Esophagus squamous epithelium (tissue), 5 donors: ENCODE results near the gene BMP2K. TPM values are rescaled to one million over a fixed set of nuclear protein-coding genes. Genes with fewer than 3 reads are reported as not detected.
A peak's percentile ranks its signal among the peaks of the same experiment; 100 is the strongest.

ENCODE experiments used
- DNase-seq: peaks from one replicate; lab custom pipeline; 2025; lab: John Stamatoyannopoulos, UW
- H3K27ac ChIP-seq, 4 donors: fragments of 200-600 bp; sonication (generic); one replicate each; pipeline ENCODE4 v1.5.1; 2016 to 2019; ENCODE audit warnings: mild to moderate bottlenecking in 1 of 4
- H3K27me3 ChIP-seq, 4 donors: fragments of 200-600 bp; sonication (generic); 1 replicate in 3 of 4; 2 replicates in 1 of 4; pipeline versions ENCODE4 v1.5.1 to v1.6.0; 2017 to 2021; ENCODE audit warnings: antibody characterized with exemption in 1 of 4
- H3K36me3 ChIP-seq, 3 donors: fragments of 200-600 bp; sonication (generic); one replicate each; pipeline ENCODE4 v1.5.1; 2016 to 2019
- H3K4me1 ChIP-seq, 3 donors: fragments of 200-600 bp; sonication (generic); one replicate each; pipeline ENCODE4 v1.5.1; 2017 to 2019
- H3K4me3 ChIP-seq, 4 donors: fragments of 200-600 bp; sonication (generic); 1 replicate in 3 of 4; 2 replicates in 1 of 4; pipeline ENCODE4 v1.5.1; 2016 to 2019; ENCODE audit warnings: mild to moderate bottlenecking in 2 of 4, moderate library complexity in 1 of 4
- H3K9me3 ChIP-seq, 3 donors: fragments of 200-600 bp; sonication (generic); one replicate each; pipeline ENCODE4 v1.5.1; 2016 to 2019
- POLR2A ChIP-seq, 4 donors: fragments of 450-650 bp; IDR thresholded peaks; one replicate each; pipeline ENCODE4 v1.6.1; 2017; ENCODE audit warnings: antibody characterized with exemption in 4 of 4, mild to moderate bottlenecking in 4 of 4, moderate library complexity in 3 of 4
- WGBS, 2 donors: methylation state at CpG; one replicate each; pipeline ENCODE4 v1.1.5; 2018; 5-methylcytosine and 5-hydroxymethylcytosine counted together
- intact Hi-C: fragments of 100-400 bp; cut with DNase I; formaldehyde crosslinking; loops from one replicate; pipeline ENCODE4 v1.15.0; 2022
- total RNA-seq, 4 donors: library from RNA; depleted of rRNA; stranded (reverse); fragments of >200 nt; gene quantifications; one replicate each; pipeline ENCODE4 v1.1.0, GENCODE V29; 2016
- TF ChIP-seq, protein P1 (sequence below), 6 experiments: fragments of 450-650 bp in 4 of 6; fragments of 200-600 bp in 2 of 6; sonication (generic) in 2 of 6; IDR thresholded peaks; one replicate each; pipeline ENCODE4 v1.5.1; 2016 to 2019; ENCODE audit warnings: antibody characterized with exemption in 6 of 6, mild to moderate bottlenecking in 4 of 6, moderate library complexity in 4 of 6
- donor health status: DM: yes; HTN: yes; CAD: no.

Gene BMP2K
- total RNA-seq, 4 donors from 2014 or later, result 27.4 to 47.3 (median 33.7) TPM

DNA sequence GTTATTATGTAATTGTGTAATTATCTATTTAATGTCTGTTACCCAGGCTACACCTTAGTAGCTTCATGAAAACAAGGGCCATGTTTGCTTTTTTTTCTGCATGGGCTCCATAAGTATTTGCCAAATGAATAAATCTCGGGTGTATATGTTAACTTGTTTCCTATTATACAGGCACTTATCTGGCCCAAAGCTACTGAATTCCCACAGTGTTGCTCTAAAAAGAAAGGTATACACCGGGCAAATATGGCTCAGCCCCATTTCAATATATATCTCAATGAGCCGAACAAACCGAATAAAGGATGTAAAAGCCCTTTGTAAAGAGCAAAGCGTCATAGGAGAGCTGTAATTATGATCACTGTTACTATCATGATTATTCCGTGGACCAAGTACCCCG is 162.3 kb downstream of the BMP2K start:
- peaks cover 6 to 41% (median 6%) of the 10 kb centered on the region in 3 donors for H3K4me1 ChIP-seq
- H3K4me3 ChIP-seq, result peak overlapping the region; percentile 81 to 91 (median 88)
- TF ChIP-seq, protein P1, sequence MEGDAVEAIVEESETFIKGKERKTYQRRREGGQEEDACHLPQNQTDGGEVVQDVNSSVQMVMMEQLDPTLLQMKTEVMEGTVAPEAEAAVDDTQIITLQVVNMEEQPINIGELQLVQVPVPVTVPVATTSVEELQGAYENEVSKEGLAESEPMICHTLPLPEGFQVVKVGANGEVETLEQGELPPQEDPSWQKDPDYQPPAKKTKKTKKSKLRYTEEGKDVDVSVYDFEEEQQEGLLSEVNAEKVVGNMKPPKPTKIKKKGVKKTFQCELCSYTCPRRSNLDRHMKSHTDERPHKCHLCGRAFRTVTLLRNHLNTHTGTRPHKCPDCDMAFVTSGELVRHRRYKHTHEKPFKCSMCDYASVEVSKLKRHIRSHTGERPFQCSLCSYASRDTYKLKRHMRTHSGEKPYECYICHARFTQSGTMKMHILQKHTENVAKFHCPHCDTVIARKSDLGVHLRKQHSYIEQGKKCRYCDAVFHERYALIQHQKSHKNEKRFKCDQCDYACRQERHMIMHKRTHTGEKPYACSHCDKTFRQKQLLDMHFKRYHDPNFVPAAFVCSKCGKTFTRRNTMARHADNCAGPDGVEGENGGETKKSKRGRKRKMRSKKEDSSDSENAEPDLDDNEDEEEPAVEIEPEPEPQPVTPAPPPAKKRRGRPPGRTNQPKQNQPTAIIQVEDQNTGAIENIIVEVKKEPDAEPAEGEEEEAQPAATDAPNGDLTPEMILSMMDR (IDR thresholded peaks at IDR 0.05), result no peak
- TF ChIP-seq POLR2A (IDR thresholded peaks at IDR 0.05), result no peak
- no peaks in the 10 kb centered on the region for H3K36me3 ChIP-seq
- 2 to 4% methylated on average over 7 of the region's 7 CpGs for WGBS, 2 donors
- peak overlapping the region in 3 of 4 donors; percentile 78 to 89 (median 85) for H3K27ac ChIP-seq
- intact Hi-C loops, result no loop called here
- no peaks in the 10 kb centered on the region for H3K27me3 ChIP-seq
- no peak for DNase-seq
- H3K9me3 ChIP-seq, result no peaks in the 10 kb centered on the region

DNA sequence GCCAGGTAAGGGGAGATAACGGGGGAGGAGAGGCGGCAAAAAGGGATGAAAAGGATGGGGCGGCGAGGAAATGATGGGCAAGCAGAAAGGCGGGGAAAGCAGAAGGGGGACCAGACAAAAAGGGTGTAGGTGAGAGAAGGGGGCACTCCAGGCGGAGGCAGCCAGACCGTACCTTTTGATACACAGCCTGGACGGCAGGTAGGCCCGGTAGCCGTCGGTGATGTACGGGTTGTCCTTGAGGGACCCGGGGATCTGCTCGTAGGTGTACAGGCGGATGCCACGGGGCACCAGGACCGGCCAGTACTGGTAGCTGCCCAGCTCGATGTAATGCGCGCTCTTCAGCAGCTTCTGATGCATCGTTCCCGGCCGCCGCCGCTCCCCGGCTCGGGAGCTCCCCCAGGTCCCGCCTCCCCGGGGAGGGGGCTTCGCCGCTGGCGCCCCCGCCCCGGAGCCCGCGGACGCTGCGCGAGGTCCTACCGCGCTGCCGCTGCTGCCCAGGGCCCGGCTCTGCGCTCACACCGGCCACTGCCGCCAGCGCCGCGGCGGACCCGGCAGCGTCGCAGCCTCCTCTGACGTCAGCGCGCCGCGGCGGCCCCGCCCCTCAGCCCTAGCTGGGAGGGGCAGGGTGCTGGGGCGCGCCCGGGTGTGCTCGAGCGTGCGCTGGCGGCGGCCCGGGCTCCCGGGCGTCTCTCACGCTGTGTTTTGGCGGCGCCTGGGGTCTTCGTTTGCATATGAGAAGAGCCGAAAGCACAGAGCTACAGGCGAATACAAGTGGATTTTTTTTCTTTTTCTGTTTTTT is 162.9 kb downstream of the BMP2K start, which contains the start of gene PAQR3:
PAQR3 (minus strand) TSS at position 571 of the 799 bp plus-strand sequence; CDS start at position 357, 214 bp downstream.
- Histone ChIP-seq H3K36me3 (no peaks in the 10 kb centered on the region), H3K27me3 (no peaks in the 10 kb centered on the region), H3K4me1 (peaks cover 6 to 41% (median 6%) of the 10 kb centered on the region in 3 donors), H3K4me3 (peak within 1 kb of the TSS; percentile 81 to 91 (median 88)), H3K27ac (peak within 1 kb of the TSS; percentile 78 to 89 (median 84)), H3K9me3 (no peaks in the 10 kb centered on the region)
- TF ChIP-seq, protein P1 (IDR thresholded peaks at IDR 0.05), result peak in 1 of 6 experiments; percentile 9
- TF ChIP-seq POLR2A (IDR thresholded peaks at IDR 0.05), result peak in 3 of 4 donors; percentile 79 to 91 (median 84)
- peak; percentile 17 for DNase-seq
- WGBS, 2 donors, result 0 to 1% methylated on average over 28 to 37 of the region's 77 CpGs
- intact Hi-C loops, result no loop called here

DNA sequence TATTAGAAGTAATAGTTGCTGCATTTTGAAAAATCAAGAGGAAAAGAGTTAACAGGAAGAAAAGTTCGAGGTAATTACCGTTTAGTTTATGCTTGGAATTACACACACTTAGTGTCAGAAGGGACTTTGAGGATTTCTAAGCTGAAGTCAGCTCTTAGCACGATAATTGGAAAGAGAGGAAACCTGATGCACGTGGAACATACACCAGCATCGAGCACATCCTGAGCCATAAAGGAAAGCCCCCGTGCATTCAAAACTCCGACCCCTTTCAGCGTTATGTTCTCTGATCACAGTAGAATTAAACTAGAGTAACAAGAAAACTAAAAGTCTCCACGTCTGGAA is 163.5 kb downstream of the BMP2K start:
- intact Hi-C loops, result no loop called here
- DNase-seq, result no peak
- Histone ChIP-seq H3K27ac (peak overlapping the region in 3 of 4 donors; percentile 78 to 89 (median 85)), H3K4me1 (peaks cover 6 to 41% (median 6%) of the 10 kb centered on the region in 3 donors), H3K4me3 (peak overlapping the region; percentile 81 to 91 (median 88)), H3K27me3 (no peaks in the 10 kb centered on the region), H3K9me3 (no peaks in the 10 kb centered on the region), H3K36me3 (no peaks in the 10 kb centered on the region)
- WGBS, 2 donors, result 1% methylated on average over 9 of the region's 9 CpGs
- TF ChIP-seq POLR2A (IDR thresholded peaks at IDR 0.05), result no peak
- TF ChIP-seq, protein P1 (IDR thresholded peaks at IDR 0.05), result no peak

DNA sequence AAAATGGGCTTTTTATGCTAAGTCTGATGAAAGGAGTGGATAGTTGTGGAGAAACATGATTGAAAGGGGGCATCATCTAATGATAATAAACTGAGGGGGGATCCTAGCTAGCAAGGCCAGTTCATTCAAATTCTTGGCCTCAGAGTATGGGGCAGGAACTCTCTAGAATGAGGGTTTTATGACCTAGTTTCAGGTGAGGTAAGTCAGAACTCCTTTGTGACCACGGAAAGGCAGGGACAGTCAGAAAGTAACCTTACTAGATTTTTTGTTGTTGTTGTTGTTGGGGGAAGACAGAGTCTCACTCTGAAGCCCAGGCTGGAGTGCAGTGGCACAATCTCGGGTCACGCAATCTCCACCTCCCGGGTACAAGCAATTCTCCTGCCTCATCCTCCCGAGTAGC is 164.6 kb downstream of the BMP2K start:
- Histone ChIP-seq H3K4me1 (peaks cover 6 to 40% (median 6%) of the 10 kb centered on the region in 3 donors), H3K27ac (no peak overlapping the region), H3K36me3 (no peaks in the 10 kb centered on the region), H3K9me3 (no peaks in the 10 kb centered on the region), H3K27me3 (no peaks in the 10 kb centered on the region), H3K4me3 (no peak overlapping the region)
- TF ChIP-seq, protein P1 (IDR thresholded peaks at IDR 0.05), result no peak
- no peak for TF ChIP-seq POLR2A (IDR thresholded peaks at IDR 0.05)
- WGBS, 2 donors, result 90 to 92% methylated on average over 5 of the region's 5 CpGs
- intact Hi-C loops, result no loop called here
- DNase-seq, result no peak

DNA sequence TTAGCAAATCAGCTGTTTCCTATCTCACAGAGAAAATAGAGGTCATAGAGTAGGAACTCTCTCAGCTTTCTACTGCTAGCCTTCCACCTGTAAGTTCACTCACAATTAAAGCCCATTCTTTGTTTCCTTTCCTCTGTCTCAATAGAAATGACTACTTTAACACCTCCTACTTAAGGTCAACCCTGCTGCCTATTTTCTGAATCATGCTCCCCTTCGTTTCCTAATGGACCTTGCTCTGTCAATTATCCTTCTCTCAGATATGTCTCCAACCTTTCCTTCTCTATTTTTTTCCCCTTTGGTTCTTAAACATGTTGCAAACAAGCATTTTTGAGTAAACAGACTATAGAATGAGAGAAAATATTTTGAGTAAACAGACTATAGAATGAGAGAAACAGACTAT is 168.2 kb downstream of the BMP2K start:
- intact Hi-C loops, result no loop called here
- Histone ChIP-seq H3K27me3 (no peaks in the 10 kb centered on the region), H3K9me3 (no peaks in the 10 kb centered on the region), H3K36me3 (no peaks in the 10 kb centered on the region), H3K4me3 (no peak overlapping the region), H3K27ac (no peak overlapping the region), H3K4me1 (peaks cover 0 to 10% (median 0%) of the 10 kb centered on the region in 3 donors)
- 29 to 58% methylated on average over 1 of the region's 1 CpG for WGBS, 2 donors
- TF ChIP-seq POLR2A (IDR thresholded peaks at IDR 0.05), result no peak
- TF ChIP-seq, protein P1 (IDR thresholded peaks at IDR 0.05), result no peak
- DNase-seq, result no peak
